SK-N-SH (cell line): Measurements from ENCODE around the gene AQP4. TPM values are rescaled to one million over a fixed set of nuclear protein-coding genes. Genes with fewer than 3 reads are reported as not detected.

Source experiments
- CTCF ChIA-PET: fragments of 300-600, 350-600 bp; formaldehyde crosslinking; extraction: SDS; loops from one replicate; lab custom pipeline; 2021; lab: Yijun Ruan, JAX
- POLR2A ChIA-PET: fragments of 350-600 bp; sonication (Branson Sonifier 250); formaldehyde crosslinking; extraction: SDS; loops from one replicate; lab custom pipeline; 2020; ENCODE audit warnings: antibody characterized with exemption, inconsistent platforms; lab: Yijun Ruan, JAX
- DNase-seq: peaks from one replicate; pipeline ENCODE4 v3.0.0; 2012
- H2AFZ ChIP-seq: fragments of 200-600 bp; sonication (generic); 2 replicates; pipeline ENCODE4 v1.8.1; 2016; ENCODE audit warnings: antibody characterized with exemption, mild to moderate bottlenecking, low read depth
- H3F3A ChIP-seq: fragments of 200-600 bp; sonication (generic); replicated peaks from 2 replicates; pipeline ENCODE3; 2016; ENCODE audit warnings: antibody characterized with exemption, mild to moderate bottlenecking; ENCODE audit not compliant: insufficient read depth
- H3K27ac ChIP-seq, 2 experiments: fragments of 200-500 bp in 1 of 2; fragments of 200-600 bp in 1 of 2; sonication (Bioruptor generic) in 1 of 2; sonication (generic), shearing (Covaris generic) in 1 of 2; 2 replicates each; pipeline versions ENCODE4 v1.5.1 to v1.6.1; 2014 to 2016; ENCODE audit warnings: low read depth in 2 of 2, inconsistent platforms in 1 of 2, low read length in 1 of 2, mild to moderate bottlenecking in 1 of 2, mixed read lengths in 1 of 2
- H3K27me3 ChIP-seq: fragments of 200-600 bp; sonication (generic), shearing (Covaris generic); 2 replicates; pipeline ENCODE4 v1.6.1; 2016; ENCODE audit warnings: mixed run types; ENCODE audit not compliant: insufficient read depth
- H3K36me3 ChIP-seq, 2 experiments: fragments of 200-500 bp in 1 of 2; fragments of 200-600 bp in 1 of 2; sonication (Bioruptor generic) in 1 of 2; sonication (generic) in 1 of 2; replicated peaks in 1 of 2; 2 replicates each; pipeline versions ENCODE3 to v1.5.1; 2014 to 2016; ENCODE audit warnings: low read length in 1 of 2, mild to moderate bottlenecking in 1 of 2; ENCODE audit not compliant: insufficient read depth in 2 of 2, control insufficient read depth in 1 of 2
- H3K4me1 ChIP-seq, 2 experiments: fragments of 200-500 bp in 1 of 2; fragments of 200-600 bp in 1 of 2; sonication (Bioruptor generic) in 1 of 2; sonication (generic), shearing (Covaris generic) in 1 of 2; 2 replicates each; pipeline versions ENCODE4 v1.5.1 to v1.6.1; 2014 to 2016; ENCODE audit warnings: low read depth in 1 of 2, low read length in 1 of 2, mixed run types in 1 of 2; ENCODE audit not compliant: insufficient read depth in 2 of 2, control insufficient read depth in 1 of 2
- H3K4me2 ChIP-seq: fragments of 200-600 bp; sonication (generic), shearing (Covaris generic); 2 replicates; pipeline ENCODE4 v1.6.1; 2017; ENCODE audit warnings: mixed run types
- H3K4me3 ChIP-seq, 2 experiments: fragments of 200-500 bp in 1 of 2; fragments of 200-600 bp in 1 of 2; sonication (Bioruptor generic) in 1 of 2; sonication (generic), shearing (Covaris generic) in 1 of 2; 2 replicates each; pipeline versions ENCODE4 v1.5.1 to v1.8.1; 2014 to 2016; ENCODE audit warnings: low read depth in 2 of 2, inconsistent platforms in 1 of 2, low read length in 1 of 2, mild to moderate bottlenecking in 1 of 2, mixed read lengths in 1 of 2, moderate library complexity in 1 of 2
- H3K79me2 ChIP-seq: fragments of 200-600 bp; sonication (generic); 2 replicates; pipeline ENCODE4 v1.8.1; 2017; ENCODE audit warnings: mild to moderate bottlenecking; ENCODE audit not compliant: insufficient read depth
- H3K9ac ChIP-seq: fragments of 200-600 bp; sonication (generic); 2 replicates; pipeline ENCODE4 v1.6.1; 2017; ENCODE audit warnings: mixed run types
- H3K9me2 ChIP-seq: fragments of 200-600 bp; sonication (generic); 2 replicates; pipeline ENCODE4 v1.6.1; 2017; ENCODE audit warnings: mixed run types
- H3K9me3 ChIP-seq: fragments of 200-600 bp; sonication (generic); 2 replicates; pipeline ENCODE4 v1.6.1; 2017; ENCODE audit warnings: mixed run types, mild to moderate bottlenecking, moderate library complexity
- H4K20me1 ChIP-seq: fragments of 200-600 bp; sonication (generic); 2 replicates; pipeline ENCODE4 v1.6.1; 2017; ENCODE audit warnings: mild to moderate bottlenecking, mixed run types; ENCODE audit not compliant: insufficient read depth
- CHD2 ChIP-seq: fragments of 150-350 bp; IDR thresholded peaks from 2 replicates; pipeline ENCODE4 v1.6.1; 2018; ENCODE audit warnings: low read length; ENCODE audit not compliant: partially characterized antibody
- CTCF ChIP-seq: fragments of 200-600 bp; sonication (generic); IDR thresholded peaks from 2 replicates; pipeline ENCODE4 v1.6.1; 2017; ENCODE audit warnings: antibody characterized with exemption, mild to moderate bottlenecking, moderate library complexity
- ELF1 ChIP-seq: IDR thresholded peaks from 2 replicates; pipeline ENCODE4 v1.4.0; 2012
- EP300 ChIP-seq, 2 experiments: IDR thresholded peaks; 2 replicates each; pipeline versions ENCODE4 v1.4.0 to v1.6.1; 2012; ENCODE audit warnings: borderline replicate concordance in 1 of 2, low read depth in 1 of 2, low read length in 1 of 2
- FOSL2 ChIP-seq: IDR thresholded peaks from 2 replicates; pipeline ENCODE4 v1.4.0; 2012; ENCODE audit warnings: low read depth, mild to moderate bottlenecking, moderate library complexity, borderline replicate concordance
- FOXJ3 ChIP-seq: sonication (generic); formaldehyde crosslinking; IDR thresholded peaks from 2 replicates; pipeline ENCODE4 v1.5.1; 2020; ENCODE audit warnings: mild to moderate bottlenecking, missing genetic modification reagents
- FOXM1 ChIP-seq: IDR thresholded peaks from 2 replicates; pipeline ENCODE4 v1.4.0; 2012; ENCODE audit warnings: low read depth, mild to moderate bottlenecking
- MEF2A ChIP-seq: IDR thresholded peaks from 2 replicates; pipeline ENCODE4 v1.4.0; 2012; ENCODE audit warnings: low read depth, borderline replicate concordance
- NRF1 ChIP-seq: IDR thresholded peaks from 2 replicates; pipeline ENCODE4 v1.6.1; 2012; ENCODE audit warnings: low read depth, mild to moderate bottlenecking, low read length
- REST ChIP-seq: IDR thresholded peaks from 2 replicates; pipeline ENCODE4 v1.6.1; 2012; ENCODE audit warnings: mild to moderate bottlenecking, low read depth, low read length, moderate library complexity
- RXRA ChIP-seq: IDR thresholded peaks from 2 replicates; pipeline ENCODE4 v1.4.0; 2012; ENCODE audit warnings: low read depth, mild to moderate bottlenecking, borderline replicate concordance
- SMC3 ChIP-seq: IDR thresholded peaks from 2 replicates; pipeline ENCODE4 v1.6.1; 2012; ENCODE audit warnings: low read depth, low read length, improper control_type of control experiment
- TCF12 ChIP-seq: IDR thresholded peaks from 2 replicates; pipeline ENCODE4 v1.4.0; 2012
- USF2 ChIP-seq: fragments of 150-350 bp; IDR thresholded peaks from 2 replicates; pipeline ENCODE4 v1.6.1; 2017; ENCODE audit warnings: antibody characterized with exemption, low read length, low read depth, borderline replicate concordance
- WGBS: methylation state at CpG from one replicate; pipeline ENCODE4 v1.1.6; 2017; ENCODE audit warnings: low lambda C conversion rate; 5-methylcytosine and 5-hydroxymethylcytosine counted together
- polyA plus RNA-seq, 3 experiments: library from polyadenylated mRNA; depleted of rRNA; stranded (reverse); fragments of >200 nt; gene quantifications; 2 replicates each; pipeline ENCODE4 v1.2.3, GENCODE V29; 2012

AQP4 gene
- polyA plus RNA-seq, 1 of the 3 experiments (the other 2 are of a cell fraction) = not detected

- TF ChIP-seq CTCF = no peak
- no peak for TF ChIP-seq FOXJ3 (CRISPR knock-in tag)
- TF ChIP-seq TCF12 = no peak
- TF ChIP-seq FOXM1 = no peak
- TF ChIP-seq SMC3 = no peak
- TF ChIP-seq RXRA = no peak
- TF ChIP-seq REST = no peak
- no peak for TF ChIP-seq ELF1
- no peak for TF ChIP-seq EP300 (IDR thresholded peaks at IDR 0.05; ENCODE audit: borderline replicate concordance in 1 of 2, low read depth in 1 of 2, low read length in 1 of 2)
- TF ChIP-seq NRF1 = no peak
- TF ChIP-seq FOSL2 = no peak
- TF ChIP-seq MEF2A = no peak
- TF ChIP-seq USF2 = no peak
- TF ChIP-seq CHD2 = no peak
- H3K36me3 ChIP-seq = no peaks in the 10 kb centered on the region
- no peaks in the 10 kb centered on the region for H3K27me3 ChIP-seq
- no peak overlapping the region for H2AFZ ChIP-seq
- H3K4me1 ChIP-seq = no peaks in the 10 kb centered on the region
- POLR2A ChIA-PET = no interaction called here
- DNase-seq = no peak
- no peak overlapping the region for H3K4me2 ChIP-seq
- H3K4me3 ChIP-seq = no peak overlapping the region
- no peaks in the 10 kb centered on the region for H3K79me2 ChIP-seq
- H3K9me2 ChIP-seq = no peaks in the 10 kb centered on the region
- CTCF ChIA-PET = interaction anchor here (1.0 kb wide), 2 partner anchors 8 to 63 kb away, joined by 3 read pairs; no protein-coding TSS in a partner anchor
- H3K9ac ChIP-seq = no peak overlapping the region
- no peak overlapping the region for H3K27ac ChIP-seq
- no peaks in the 10 kb centered on the region for H3F3A ChIP-seq
- H3K9me3 ChIP-seq = no peaks in the 10 kb centered on the region
- no peaks in the 10 kb centered on the region for H4K20me1 ChIP-seq
- whole genome bisulfite sequencing = 36% methylated on average over 1 of the region's 1 CpG
Measured at GRCh38 chr18:26843760-26844159, 21.7 kb downstream of the AQP4 start.
